Vagina (tissue), 2 donors: ENCODE results near the gene MTCP1.

Experiments
- POLR2AphosphoS5 ChIP-seq, 2 donors: sonication (generic); formaldehyde crosslinking; IDR thresholded peaks; one replicate each; pipeline ENCODE4 v1.9.0; 2017; ENCODE audit warnings: antibody characterized with exemption in 2 of 2, mild to moderate bottlenecking in 2 of 2, low read depth in 1 of 2; ENCODE audit not compliant: insufficient read depth in 1 of 2
- TF ChIP-seq, protein P1 (sequence below), 3 experiments: fragments of 450-650 bp in 2 of 3; fragments of 200-600 bp in 1 of 3; sonication (generic) in 1 of 3; IDR thresholded peaks; one replicate each; pipeline ENCODE4 v1.5.1; 2017 to 2019; ENCODE audit warnings: antibody characterized with exemption in 3 of 3, mild to moderate bottlenecking in 2 of 3, moderate library complexity in 2 of 3

DNA sequence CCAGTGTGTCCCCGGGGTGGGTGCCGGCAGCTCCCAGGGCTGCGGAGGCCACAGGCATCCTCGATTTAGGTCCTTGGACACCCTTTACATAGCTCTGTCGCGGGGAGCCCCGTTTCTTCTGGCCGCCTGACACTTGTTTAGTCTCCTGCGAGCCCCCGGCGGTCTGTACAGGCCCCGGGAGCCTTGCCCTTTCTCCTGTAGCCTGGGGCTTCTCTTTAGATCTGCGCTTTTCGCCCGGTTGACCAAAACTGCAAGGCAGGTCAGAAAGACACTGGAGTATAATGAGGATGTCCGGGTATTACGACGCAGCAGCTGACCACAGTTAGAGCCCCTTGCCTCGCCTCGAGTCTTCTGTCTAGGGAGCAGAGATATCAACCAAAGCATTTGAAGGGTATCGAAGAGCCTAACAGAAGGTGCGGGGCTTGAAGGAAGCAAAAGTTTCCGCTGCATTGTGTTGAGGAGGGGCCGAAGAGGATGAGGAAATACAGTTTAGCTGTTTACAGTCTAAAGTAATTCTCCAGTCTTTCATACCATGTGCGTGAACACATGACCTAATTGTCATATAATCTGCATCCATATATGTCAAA lies 851 bp upstream of the MTCP1 start:
- TF ChIP-seq, protein P1, sequence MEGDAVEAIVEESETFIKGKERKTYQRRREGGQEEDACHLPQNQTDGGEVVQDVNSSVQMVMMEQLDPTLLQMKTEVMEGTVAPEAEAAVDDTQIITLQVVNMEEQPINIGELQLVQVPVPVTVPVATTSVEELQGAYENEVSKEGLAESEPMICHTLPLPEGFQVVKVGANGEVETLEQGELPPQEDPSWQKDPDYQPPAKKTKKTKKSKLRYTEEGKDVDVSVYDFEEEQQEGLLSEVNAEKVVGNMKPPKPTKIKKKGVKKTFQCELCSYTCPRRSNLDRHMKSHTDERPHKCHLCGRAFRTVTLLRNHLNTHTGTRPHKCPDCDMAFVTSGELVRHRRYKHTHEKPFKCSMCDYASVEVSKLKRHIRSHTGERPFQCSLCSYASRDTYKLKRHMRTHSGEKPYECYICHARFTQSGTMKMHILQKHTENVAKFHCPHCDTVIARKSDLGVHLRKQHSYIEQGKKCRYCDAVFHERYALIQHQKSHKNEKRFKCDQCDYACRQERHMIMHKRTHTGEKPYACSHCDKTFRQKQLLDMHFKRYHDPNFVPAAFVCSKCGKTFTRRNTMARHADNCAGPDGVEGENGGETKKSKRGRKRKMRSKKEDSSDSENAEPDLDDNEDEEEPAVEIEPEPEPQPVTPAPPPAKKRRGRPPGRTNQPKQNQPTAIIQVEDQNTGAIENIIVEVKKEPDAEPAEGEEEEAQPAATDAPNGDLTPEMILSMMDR (IDR thresholded peaks at IDR 0.05) = no peak
- no peak for TF ChIP-seq POLR2AphosphoS5 (IDR thresholded peaks at IDR 0.05; ENCODE audit: insufficient read depth in 1 of 2, low read depth in 1 of 2)
